NB4 (cell line): ENCODE results near the gene CCDC154.

ENCODE experiments used
- DNase-seq: peaks from one replicate; pipeline ENCODE4 v3.0.0; 2010; ENCODE audit warnings: low read depth
- H3K4me3 ChIP-seq: one replicate; pipeline ENCODE4 v1.5.1; 2011; ENCODE audit warnings: mild to moderate bottlenecking, low read depth, low read length, moderate library complexity
- CTCF ChIP-seq: IDR thresholded peaks from one replicate; pipeline ENCODE4 v1.5.1; 2012; ENCODE audit warnings: low read depth, low read length
- MAX ChIP-seq: IDR thresholded peaks from 2 replicates; pipeline ENCODE4 v1.6.1; 2011; ENCODE audit warnings: low read depth, low read length
- MYC ChIP-seq: IDR thresholded peaks from 2 replicates; pipeline ENCODE4 v1.6.1; 2011; ENCODE audit warnings: low read depth, low read length
- POLR2A ChIP-seq: IDR thresholded peaks from 2 replicates; pipeline ENCODE4 v1.6.1; 2011; ENCODE audit warnings: mild to moderate bottlenecking; ENCODE audit not compliant: insufficient read length; ENCODE audit errors: extremely low read depth

CCDC154 gene

GRCh38 chr16:1389762-1390161, 54.6 kb downstream of the CCDC154 start:
- DNase-seq, result no peak
- TF ChIP-seq MYC, result no peak
- no peak overlapping the region for H3K4me3 ChIP-seq

- no peak overlapping the region for H3K4me3 ChIP-seq
- no peak for DNase-seq
- TF ChIP-seq MYC (no peak), MAX (no peak), POLR2A (no peak), CTCF (no peak)
Measured at GRCh38 chr16:1387331-1387730, 57.0 kb downstream of the CCDC154 start.

- H3K4me3 ChIP-seq, result no peak overlapping the region
- TF ChIP-seq POLR2A (no peak), MAX (no peak), CTCF (no peak), MYC (no peak)
- DNase-seq, result no peak
Measured at GRCh38 chr16:1385232-1385631, 59.1 kb downstream of the CCDC154 start.
